ENCODE measurements around the gene NHERF2.

Gene NHERF2

GRCh38 chr16:2026461-2027023, at the start of gene NHERF2:
TSS of gene NHERF2 (plus strand) at chr16:2026902. CDS start at chr16:2027006, 104 bp downstream.
- intact Hi-C loops (cut with DNase I), result no loop called here
- peak in 20 of 42 donors; percentile 22 to 72 (median 50) for DNase-seq

- intact Hi-C loops (cut with DNase I), result no loop called here
- no peak for DNase-seq
Observed at GRCh38 chr16:1976951-1977874, 49.5 kb upstream of the NHERF2 start.

GRCh38 chr16:1977875-1978268, 48.8 kb upstream of the NHERF2 start:
- intact Hi-C loops (cut with DNase I), result no loop called here
- DNase-seq, result no peak

DNA sequence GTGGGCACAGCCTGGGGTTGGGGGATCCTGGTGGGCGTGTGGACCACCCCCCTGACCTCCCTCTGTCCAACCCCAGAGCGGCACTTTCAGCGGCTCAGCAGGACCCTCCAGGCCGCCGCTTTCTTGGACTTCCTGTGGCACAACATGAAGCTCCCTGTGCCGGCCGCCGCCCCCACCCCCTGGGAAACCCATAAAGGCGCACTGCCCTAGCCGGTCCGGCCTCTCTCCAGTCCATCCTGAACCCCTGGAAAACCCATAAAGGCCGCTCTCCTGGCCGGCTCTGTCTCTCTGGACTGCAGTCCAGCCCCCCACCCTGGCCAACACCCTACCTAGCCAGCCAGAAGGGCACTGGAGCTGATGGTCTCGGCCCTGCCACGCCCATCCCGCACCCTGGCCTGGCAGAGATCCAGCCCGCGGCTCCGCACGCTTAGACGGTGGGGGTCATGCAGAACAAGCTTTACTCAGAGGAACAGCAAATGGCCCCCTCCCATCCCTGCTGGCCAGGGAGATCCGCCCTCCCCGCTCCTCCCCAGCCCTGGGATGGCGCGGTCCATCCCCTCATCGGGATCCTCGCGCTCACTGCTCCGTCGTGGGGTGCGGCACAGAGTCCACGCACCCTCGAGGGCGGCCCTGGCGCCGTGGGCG, 48.1 kb upstream of the NHERF2 start:
- intact Hi-C loops (cut with DNase I), result no loop called here
- DNase-seq, result no peak

DNA sequence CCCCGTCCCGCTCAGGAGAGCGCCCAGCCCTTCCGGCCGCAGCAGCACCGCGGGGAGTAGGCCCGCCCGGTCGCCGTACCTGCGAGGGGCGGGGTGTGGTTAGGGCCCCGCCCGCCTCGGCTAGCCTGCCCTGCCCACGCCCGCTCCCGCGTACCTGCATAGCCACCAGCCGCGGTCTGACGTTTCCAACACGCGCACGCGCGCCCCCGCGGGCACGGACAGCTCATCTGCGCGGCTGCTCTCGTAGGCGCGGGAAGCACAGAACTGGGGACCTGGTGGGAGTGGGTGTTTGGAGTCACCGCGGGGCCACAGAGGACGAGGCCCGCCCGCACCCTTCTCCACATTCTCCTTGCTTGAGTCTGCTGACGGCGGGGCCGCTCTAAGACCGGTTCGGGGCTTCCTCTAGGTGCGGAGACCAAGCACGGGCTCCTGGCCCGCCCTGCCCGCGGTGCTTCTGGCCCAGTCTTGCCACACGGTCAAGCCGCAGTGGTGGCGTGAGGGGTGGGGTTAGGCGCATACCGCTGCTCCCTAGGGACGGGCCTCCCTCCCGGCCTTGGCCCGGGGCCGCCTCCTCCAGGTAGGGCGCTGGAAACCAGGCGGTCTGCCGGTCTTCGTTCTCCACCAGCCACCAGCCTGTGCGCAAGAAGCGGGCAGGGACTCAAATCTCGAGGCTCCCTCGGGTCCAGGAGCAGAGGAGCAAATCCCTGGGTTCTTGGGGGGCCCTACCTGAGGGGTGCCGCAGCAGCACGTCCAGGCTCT, 47.3 kb upstream of the NHERF2 start:
- DNase-seq, result peak in 36 of 42 donors; percentile 41 to 87 (median 69)
- intact Hi-C loops (cut with DNase I), result no loop called here

GRCh38 chr16:1980030-1980769, 46.5 kb upstream of the NHERF2 start:
- DNase-seq, result peak in 1 of 42 donors; percentile 47
- intact Hi-C loops (cut with DNase I), result no loop called here

DNA sequence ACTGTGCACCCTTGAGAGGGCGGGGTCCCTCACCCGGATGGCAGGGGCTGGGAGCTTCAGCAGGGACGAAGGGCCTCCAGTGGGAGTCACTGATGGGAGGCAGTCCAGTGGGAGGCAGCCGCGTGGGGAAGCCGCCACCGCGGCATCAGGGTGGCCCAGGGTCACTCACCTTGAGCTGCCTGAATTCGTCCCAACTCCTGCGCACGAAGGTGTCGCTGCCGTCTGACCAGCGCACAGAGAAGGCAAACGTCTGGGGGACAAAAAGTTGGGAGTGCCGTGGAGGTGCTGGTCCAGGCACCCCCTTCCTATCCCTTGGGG, 46.0 kb upstream of the NHERF2 start:
- intact Hi-C loops (cut with DNase I), result no loop called here
- DNase-seq, result no peak

GRCh38 chr16:1981398-1981836, 45.3 kb upstream of the NHERF2 start, which contains the start of gene NOXO1:
TSS of gene NOXO1 (minus strand) at chr16:1981469. CDS start at chr16:1981179, 290 bp downstream.
- intact Hi-C loops (cut with DNase I), result no loop called here
- DNase-seq, result no peak

GRCh38 chr16:1982013-1982433, 44.7 kb upstream of the NHERF2 start:
- peak in 22 of 42 donors; percentile 7 to 71 (median 50) for DNase-seq
- intact Hi-C loops (cut with DNase I), result no loop called here

DNA sequence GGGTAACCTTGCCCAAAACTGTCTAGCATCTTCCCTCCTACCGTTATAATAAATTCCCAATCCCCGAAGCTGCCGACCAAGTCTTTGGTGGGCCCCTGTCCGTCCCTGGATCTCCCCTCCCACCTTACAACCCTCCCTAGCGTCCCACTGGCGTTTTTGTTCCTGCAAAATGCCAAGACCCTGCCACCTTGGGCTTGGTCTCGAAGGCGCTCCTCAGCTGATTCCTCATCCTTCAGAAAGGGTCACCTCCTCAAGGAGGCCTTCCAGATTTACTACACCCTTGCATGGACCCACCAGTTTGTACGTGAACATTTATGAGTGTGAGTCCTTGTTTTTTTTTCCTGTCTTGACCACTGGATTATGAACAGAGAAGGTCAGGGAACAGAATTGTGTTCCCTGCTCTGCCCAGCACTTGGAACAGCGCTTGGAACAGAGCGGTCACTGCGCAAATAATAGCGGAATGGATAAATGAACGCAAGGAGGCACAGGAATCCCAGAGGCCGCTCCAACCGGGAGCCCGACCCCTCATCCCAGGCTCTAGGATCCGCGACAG, 43.6 kb upstream of the NHERF2 start:
- DNase-seq, result no peak
- intact Hi-C loops (cut with DNase I), result no loop called here

GRCh38 chr16:1983544-1984346, 43.0 kb upstream of the NHERF2 start, which contains the start of gene GFER:
TSS of gene GFER (plus strand) at chr16:1984193. CDS start at chr16:1984219, 26 bp downstream.
- intact Hi-C loops (cut with DNase I), result no loop called here
- peak; percentile 63 to 95 (median 88) for DNase-seq

DNA sequence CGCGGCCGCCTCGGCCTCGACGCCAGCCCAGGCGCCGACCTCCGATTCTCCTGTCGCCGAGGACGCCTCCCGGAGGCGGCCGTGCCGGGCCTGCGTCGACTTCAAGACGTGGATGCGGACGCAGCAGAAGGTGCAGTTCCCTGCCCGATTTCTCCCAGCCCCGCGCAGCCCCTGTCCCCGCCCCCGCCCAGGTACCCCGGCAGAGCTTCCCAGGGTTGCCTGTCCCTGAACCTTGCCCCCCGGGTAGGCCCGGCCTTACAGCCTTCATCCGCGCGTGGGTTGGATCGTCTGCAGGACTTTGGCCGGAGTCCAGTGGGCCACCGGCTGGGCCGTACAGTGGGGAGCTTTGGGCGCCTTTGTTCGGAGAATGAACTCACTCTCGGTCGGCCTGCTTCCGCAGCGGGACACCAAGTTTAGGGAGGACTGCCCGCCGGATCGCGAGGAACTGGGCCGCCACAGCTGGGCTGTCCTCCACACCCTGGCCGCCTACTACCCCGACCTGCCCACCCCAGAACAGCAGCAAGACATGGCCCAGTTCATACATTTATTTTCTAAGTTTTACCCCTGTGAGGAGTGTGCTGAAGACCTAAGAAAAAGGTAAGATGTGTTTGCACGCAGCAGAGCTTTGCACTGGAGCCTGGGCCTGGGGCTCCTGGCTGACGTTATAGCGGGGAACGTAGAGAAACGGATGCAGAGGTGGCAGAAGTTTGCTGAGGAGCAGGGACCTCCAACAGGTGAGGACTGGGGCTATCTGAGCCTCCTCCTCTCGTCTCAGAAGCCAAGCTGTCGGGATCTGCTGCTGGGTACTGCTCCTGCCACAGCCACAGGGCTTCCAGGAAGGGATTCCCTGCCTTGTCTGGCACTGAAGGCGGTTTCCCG, 42.1 kb upstream of the NHERF2 start:
- intact Hi-C loops (cut with DNase I), result no loop called here
- DNase-seq, result peak in 6 of 42 donors; percentile 25 to 51 (median 42)

- intact Hi-C loops (cut with DNase I), result no loop called here
- no peak for DNase-seq
Observed at GRCh38 chr16:1985466-1986150, 41.1 kb upstream of the NHERF2 start.

- intact Hi-C loops (cut with DNase I), result no loop called here
- DNase-seq, result no peak
Observed at GRCh38 chr16:1987198-1987597, 39.5 kb upstream of the NHERF2 start.

DNA sequence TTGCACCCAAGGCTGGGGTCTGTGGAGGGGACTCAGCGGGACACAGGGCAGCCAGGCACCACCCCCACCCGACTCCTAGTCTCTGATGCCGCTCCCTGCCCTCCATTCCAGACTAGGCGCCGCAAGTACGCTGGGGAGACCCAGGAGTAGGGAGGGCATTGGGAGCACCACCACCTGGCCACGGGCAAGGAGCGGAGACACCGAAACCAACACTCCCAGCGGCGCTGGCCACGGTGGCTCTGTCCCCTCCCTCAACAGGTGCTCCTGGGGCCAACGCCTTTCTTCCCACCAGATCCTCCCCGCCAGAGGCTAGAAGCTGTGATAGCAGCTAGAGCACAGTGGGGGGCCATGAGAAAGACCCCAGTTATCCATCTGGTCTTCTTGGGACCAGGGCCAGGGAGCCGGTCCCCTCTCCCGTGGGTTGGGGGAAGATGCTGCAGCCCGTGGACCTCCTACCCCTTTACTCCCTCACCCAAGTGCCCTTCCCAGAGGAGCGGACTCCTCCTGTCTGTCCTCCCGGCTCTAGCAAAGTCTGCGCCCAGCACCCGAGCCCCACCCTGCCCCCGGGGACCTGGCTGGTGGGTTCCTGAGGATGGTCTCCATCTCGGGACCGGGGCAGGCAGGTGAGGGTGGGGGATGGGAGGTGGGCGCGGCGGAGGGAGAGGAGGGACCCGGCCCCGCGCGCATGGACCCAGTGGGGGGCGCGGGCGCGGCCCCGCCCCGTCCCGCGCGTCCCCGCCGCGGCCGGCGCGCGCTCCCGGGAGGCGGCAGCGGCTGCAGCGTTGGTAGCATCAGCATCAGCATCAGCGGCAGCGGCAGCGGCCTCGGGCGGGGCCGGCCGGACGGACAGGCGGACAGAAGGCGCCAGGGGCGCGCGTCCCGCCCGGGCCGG, 37.2 kb upstream of the NHERF2 start, which contains the start of gene SYNGR3:
SYNGR3 (plus strand) TSS at position 762 of the 892 bp plus-strand sequence. CDS start 133 bp downstream, outside the sequence.
- DNase-seq, result peak in 2 of 42 donors; percentile 32 to 37
- intact Hi-C loops (cut with DNase I), result no loop called here

All from head of caudate nucleus (tissue), 42 donors.